CD4-positive, CD25-positive, alpha-beta regulatory T cell (primary cell): ENCODE measurements around the gene HCN3. TPM values are rescaled to one million over a fixed set of nuclear protein-coding genes. Genes with fewer than 3 reads are reported as not detected.

Experiments
- ATAC-seq, 2 donors: fragments of 150-1000 bp; cut with Tn5 transposase; one replicate each; pipeline ENCODE4 v1.10.0; 2021; ENCODE audit warnings: low read depth in 2 of 2, moderate number of reproducible peaks in 2 of 2, moderate library complexity in 1 of 2
- DNase-seq, 3 donors: peaks; one replicate each; pipeline versions ENCODE4 v3.0.0 to v3.0.0-alpha.2; 2012 to 2022; ENCODE audit warnings: mixed read lengths in 1 of 3
- H3K27ac ChIP-seq: one replicate; pipeline ENCODE4 v1.7.0; 2013; ENCODE audit warnings: mild to moderate bottlenecking, low read length; ENCODE audit not compliant: insufficient read depth, poor library complexity, severe bottlenecking
- H3K27me3 ChIP-seq: one replicate; pipeline ENCODE4 v1.7.0; 2013; ENCODE audit warnings: low read length; ENCODE audit not compliant: control insufficient read depth, insufficient read depth
- H3K36me3 ChIP-seq: one replicate; pipeline ENCODE4 v1.7.0; 2013; ENCODE audit warnings: mild to moderate bottlenecking, low read length, moderate library complexity; ENCODE audit not compliant: control insufficient read depth, insufficient read depth
- H3K4me1 ChIP-seq: 2 replicates; pipeline ENCODE4 v1.7.0; 2013; ENCODE audit warnings: mild to moderate bottlenecking, low read length; ENCODE audit not compliant: insufficient read depth, control insufficient read depth, poor library complexity, severe bottlenecking
- H3K4me3 ChIP-seq: one replicate; pipeline ENCODE4 v1.7.0; 2013; ENCODE audit warnings: low read depth, mild to moderate bottlenecking, low read length, moderate library complexity
- H3K9me3 ChIP-seq, 2 experiments: 1 replicate in 1 of 2; 2 replicates in 1 of 2; pipeline ENCODE4 v1.7.0; 2013; ENCODE audit warnings: low read length in 2 of 2, mild to moderate bottlenecking in 1 of 2, moderate library complexity in 1 of 2; ENCODE audit not compliant: control insufficient read depth in 2 of 2
- H3K27ac Mint-ChIP-seq, 3 donors: one replicate each; pipeline ENCODE4 v1.8.0; 2020 to 2022; ENCODE audit warnings: mild to moderate bottlenecking in 3 of 3, mixed read lengths in 3 of 3, moderate library complexity in 2 of 3
- H3K27me3 Mint-ChIP-seq: one replicate; pipeline ENCODE4 v1.8.0; 2022; ENCODE audit warnings: mild to moderate bottlenecking, mixed read lengths
- H3K36me3 Mint-ChIP-seq: one replicate; pipeline ENCODE4 v1.8.0; 2020; ENCODE audit warnings: mixed read lengths
- H3K4me1 Mint-ChIP-seq, 4 donors: one replicate each; pipeline ENCODE4 v1.8.0; 2020 to 2022; ENCODE audit warnings: mixed read lengths in 4 of 4, mild to moderate bottlenecking in 1 of 4
- H3K4me3 Mint-ChIP-seq, 4 donors: one replicate each; pipeline ENCODE4 v1.8.0; 2020 to 2022; ENCODE audit warnings: mild to moderate bottlenecking in 4 of 4, mixed read lengths in 4 of 4, moderate library complexity in 3 of 4
- H3K9me3 Mint-ChIP-seq, 7 donors: one replicate each; pipeline ENCODE4 v1.8.0; 2020 to 2022; ENCODE audit warnings: mixed read lengths in 7 of 7, mild to moderate bottlenecking in 3 of 7, moderate library complexity in 2 of 7
- polyA plus RNA-seq, 4 donors: library from polyadenylated mRNA; unstranded; fragments of 300-500 nt; fragmentation: Illumina TruSeq; gene quantifications; one replicate each; pipeline ENCODE4 v1.2.3, GENCODE V29; 2021
- total RNA-seq: library from RNA; stranded (reverse); gene quantifications from one replicate; pipeline ENCODE4 v1.2.3, GENCODE V29; 2022

The HCN3 gene
- total and polyA plus RNA-seq, 5 donors from 2014 or later: 0.07 to 1.5 (median 0.13) TPM; not detected in 1

GRCh38 chr1:155250246-155250632 is 27.0 kb upstream of the HCN3 start:
- peak overlapping the region in 1 of 3 donors; percentile 75 for H3K27ac Mint-ChIP-seq
- peaks cover 0 to 34% (median 15%) of the 10 kb centered on the region in 4 donors for H3K4me1 Mint-ChIP-seq
- DNase-seq (no peak), ATAC-seq (no peak)
- peak overlapping the region; percentile 26 for H3K4me3 ChIP-seq
- no peaks in the 10 kb centered on the region for H3K36me3 Mint-ChIP-seq
- no peaks in the 10 kb centered on the region for H3K36me3 ChIP-seq
- H3K27me3 ChIP-seq: no peaks in the 10 kb centered on the region
- H3K27ac ChIP-seq: no peak overlapping the region
- no peaks in the 10 kb centered on the region for H3K27me3 Mint-ChIP-seq
- no peaks in the 10 kb centered on the region for H3K9me3 ChIP-seq
- no peaks in the 10 kb centered on the region for H3K9me3 Mint-ChIP-seq
- H3K4me1 ChIP-seq: peaks cover 17% of the 10 kb centered on the region
- peak overlapping the region; percentile 50 to 77 (median 68) for H3K4me3 Mint-ChIP-seq

- Mint-ChIP-seq H3K4me3 (peak overlapping the region; percentile 38 to 75 (median 66)), H3K27ac (peak overlapping the region; percentile 41 to 86 (median 70)), H3K36me3 (no peaks in the 10 kb centered on the region), H3K4me1 (peaks cover 0 to 37% (median 13%) of the 10 kb centered on the region in 4 donors), H3K27me3 (no peaks in the 10 kb centered on the region), H3K9me3 (no peaks in the 10 kb centered on the region)
- Histone ChIP-seq H3K9me3 (no peaks in the 10 kb centered on the region), H3K27ac (no peak overlapping the region), H3K4me1 (peaks cover 23% of the 10 kb centered on the region), H3K36me3 (no peaks in the 10 kb centered on the region), H3K4me3 (peak overlapping the region; percentile 26), H3K27me3 (no peaks in the 10 kb centered on the region)
- DNase-seq: peak; percentile 90 to 93 (median 92)
- ATAC-seq: peak; percentile 97 to 99
Measured at GRCh38 chr1:155250633-155251449, 26.4 kb upstream of the HCN3 start.

- ATAC-seq (no peak), DNase-seq (no peak)
- peaks cover 0 to 42% (median 17%) of the 10 kb centered on the region in 4 donors for H3K4me1 Mint-ChIP-seq
- no peak overlapping the region for H3K27ac ChIP-seq
- H3K27me3 Mint-ChIP-seq: no peaks in the 10 kb centered on the region
- H3K9me3 ChIP-seq: no peaks in the 10 kb centered on the region
- H3K9me3 Mint-ChIP-seq: no peaks in the 10 kb centered on the region
- no peak overlapping the region for H3K4me3 ChIP-seq
- H3K36me3 Mint-ChIP-seq: peaks cover 4% of the 10 kb centered on the region
- H3K4me3 Mint-ChIP-seq: peak overlapping the region in 1 of 4 donors; percentile 75
- no peaks in the 10 kb centered on the region for H3K27me3 ChIP-seq
- peaks cover 25% of the 10 kb centered on the region for H3K4me1 ChIP-seq
- H3K27ac Mint-ChIP-seq: peak overlapping the region in 1 of 3 donors; percentile 41
- H3K36me3 ChIP-seq: no peaks in the 10 kb centered on the region
Measured at GRCh38 chr1:155251566-155251965, 25.7 kb upstream of the HCN3 start.

GRCh38 chr1:155253208-155253607 is 24.1 kb upstream of the HCN3 start:
- Mint-ChIP-seq H3K9me3 (no peaks in the 10 kb centered on the region), H3K27ac (no peak overlapping the region), H3K36me3 (peaks cover 15% of the 10 kb centered on the region), H3K4me3 (peak overlapping the region in 3 of 4 donors; percentile 75 to 94 (median 80)), H3K4me1 (peaks cover 0 to 52% (median 22%) of the 10 kb centered on the region in 4 donors), H3K27me3 (no peaks in the 10 kb centered on the region)
- peaks cover 25% of the 10 kb centered on the region for H3K4me1 ChIP-seq
- no peaks in the 10 kb centered on the region for H3K27me3 ChIP-seq
- ATAC-seq (no peak), DNase-seq (no peak)
- no peak overlapping the region for H3K4me3 ChIP-seq
- no peaks in the 10 kb centered on the region for H3K9me3 ChIP-seq
- no peak overlapping the region for H3K27ac ChIP-seq
- peaks cover 10% of the 10 kb centered on the region for H3K36me3 ChIP-seq

GRCh38 chr1:155253797-155254196 is 23.5 kb upstream of the HCN3 start:
- Histone ChIP-seq H3K4me3 (no peak overlapping the region), H3K27me3 (no peaks in the 10 kb centered on the region), H3K36me3 (peaks cover 15% of the 10 kb centered on the region), H3K4me1 (peaks cover 25% of the 10 kb centered on the region), H3K27ac (no peak overlapping the region), H3K9me3 (no peaks in the 10 kb centered on the region)
- no peaks in the 10 kb centered on the region for H3K9me3 Mint-ChIP-seq
- ATAC-seq (no peak), DNase-seq (no peak)
- H3K4me3 Mint-ChIP-seq: peak overlapping the region; percentile 75 to 94 (median 82)
- H3K4me1 Mint-ChIP-seq: peaks cover 0 to 52% (median 22%) of the 10 kb centered on the region in 4 donors
- peaks cover 19% of the 10 kb centered on the region for H3K36me3 Mint-ChIP-seq
- H3K27ac Mint-ChIP-seq: peak overlapping the region in 1 of 3 donors; percentile 44
- H3K27me3 Mint-ChIP-seq: no peaks in the 10 kb centered on the region

- peak overlapping the region; percentile 44 to 90 (median 87) for H3K27ac Mint-ChIP-seq
- Histone ChIP-seq H3K36me3 (peaks cover 17% of the 10 kb centered on the region), H3K4me3 (no peak overlapping the region), H3K4me1 (peaks cover 25% of the 10 kb centered on the region), H3K27me3 (no peaks in the 10 kb centered on the region), H3K27ac (no peak overlapping the region), H3K9me3 (no peaks in the 10 kb centered on the region)
- ATAC-seq (no peak), DNase-seq (no peak)
- H3K27me3 Mint-ChIP-seq: no peaks in the 10 kb centered on the region
- H3K36me3 Mint-ChIP-seq: peaks cover 19% of the 10 kb centered on the region
- no peaks in the 10 kb centered on the region for H3K9me3 Mint-ChIP-seq
- peak overlapping the region; percentile 75 to 85 (median 78) for H3K4me3 Mint-ChIP-seq
- peaks cover 0 to 52% (median 22%) of the 10 kb centered on the region in 4 donors for H3K4me1 Mint-ChIP-seq
Measured at GRCh38 chr1:155254228-155254713, 23.0 kb upstream of the HCN3 start.

- Mint-ChIP-seq H3K36me3 (peaks cover 19% of the 10 kb centered on the region), H3K27me3 (no peaks in the 10 kb centered on the region), H3K4me3 (peak overlapping the region in 3 of 4 donors; percentile 81 to 92 (median 85)), H3K4me1 (peaks cover 0 to 52% (median 22%) of the 10 kb centered on the region in 4 donors), H3K9me3 (no peaks in the 10 kb centered on the region), H3K27ac (no peak overlapping the region)
- Histone ChIP-seq H3K4me1 (peaks cover 25% of the 10 kb centered on the region), H3K36me3 (peaks cover 21% of the 10 kb centered on the region), H3K9me3 (no peaks in the 10 kb centered on the region), H3K27me3 (no peaks in the 10 kb centered on the region), H3K4me3 (no peak overlapping the region), H3K27ac (no peak overlapping the region)
- no peak for DNase-seq
- ATAC-seq: no peak
Measured at GRCh38 chr1:155254714-155255242, 22.5 kb upstream of the HCN3 start.
